ENCODE measurements around the gene TAB2. TPM values are rescaled to one million over a fixed set of nuclear protein-coding genes. Genes with fewer than 3 reads are reported as not detected.
A peak's percentile ranks its signal among the peaks of the same experiment; 100 is the strongest.

Gene TAB2
- polyA plus RNA-seq, 2 of the 4 experiments (the other 2 are of a cell fraction) = 23.0 to 49.0 TPM

- CTCF ChIA-PET = interaction anchor here (0.9 to 1.8 kb wide), 4 partner anchors 19 to 287 kb away, joined by 3 to 6 read pairs (median 4); no protein-coding TSS in a partner anchor
These were observed 1.3 kb upstream of the TAB2 start for GRCh38 chr6:149316108-149316727.

GRCh38 chr6:149316740-149317643 lies 520 bp upstream of the TAB2 start:
- peak overlapping the region; percentile 83 for H3K4me2 ChIP-seq
- FAIRE-seq (no peak), ATAC-seq (peak; percentile 90 to 94), DNase-seq (ENCODE audit: low read depth in 1 of 2, low spot score in 1 of 2) (peak; percentile 36 to 92)
- CTCF ChIA-PET = interaction anchor here (0.9 to 1.8 kb wide), 4 partner anchors 18 to 288 kb away, joined by 3 to 6 read pairs (median 4); no protein-coding TSS in a partner anchor
- H3K4me3 ChIP-seq = peak overlapping the region; percentile 92
- H3K27ac ChIP-seq = peak overlapping the region; percentile 98 to 100
- H3K4me1 ChIP-seq = peaks cover 28% of the 10 kb centered on the region
- H3K9me3 ChIP-seq = no peaks in the 10 kb centered on the region
- POLR2A ChIA-PET = interaction anchor here (0.6 to 2.4 kb wide), 9 partner anchors 15 to 285 kb away, joined by 3 to 20 read pairs (median 3); no protein-coding TSS in a partner anchor
- 2% methylated on average over 8 of the region's 96 CpGs for WGBS (ENCODE audit: missing lambda C conversion rate)
- TF ChIP-seq NPAS2 (CRISPR knock-in tag; IDR thresholded peaks at IDR 0.05; ENCODE audit: borderline replicate concordance) (no peak), HMGXB4 (CRISPR knock-in tag; IDR thresholded peaks at IDR 0.05; ENCODE audit: borderline replicate concordance) (no peak), NFE2L2 (conservative IDR thresholded peaks at IDR 0.05; ENCODE audit: low read length) (no peak), FOSB (CRISPR knock-in tag; IDR thresholded peaks at IDR 0.05) (no peak), EP300 (IDR thresholded peaks at IDR 0.05) (no peak), RCOR1 (IDR thresholded peaks at IDR 0.05; ENCODE audit: low read depth, low read length) (no peak), RARB (CRISPR knock-in tag; IDR thresholded peaks at IDR 0.05) (no peak), CTCF (IDR thresholded peaks at IDR 0.05) (0 out of 3 replicates have a peak, but pooled peaks have one; percentile 5), KDM5A (IDR thresholded peaks at IDR 0.05) (no peak), MAFK (IDR thresholded peaks at IDR 0.05; ENCODE audit: partially characterized antibody) (no peak), PBX3 (IDR thresholded peaks at IDR 0.05) (no peak), CBX2 (IDR thresholded peaks at IDR 0.05; ENCODE audit: borderline replicate concordance, low read depth) (no peak), POLR2A (IDR thresholded peaks at IDR 0.05; ENCODE audit: low read length) (peak; percentile 55), EHMT2 (IDR thresholded peaks at IDR 0.05; ENCODE audit: low read depth) (no peak), RFX5 (IDR thresholded peaks at IDR 0.05) (no peak), ATOH8 (CRISPR knock-in tag; IDR thresholded peaks at IDR 0.05; ENCODE audit: low read depth) (no peak), CHD2 (IDR thresholded peaks at IDR 0.05; ENCODE audit: low read length, partially characterized antibody) (peak; percentile 85), POLR2AphosphoS2 (conservative IDR thresholded peaks at IDR 0.05; ENCODE audit: low read length) (no peak), BCL3 (IDR thresholded peaks at IDR 0.05) (peak; percentile 57; the same call in 1 of the 3 replicates), JUNB (IDR thresholded peaks at IDR 0.05) (no peak)

More at GRCh38 chr6:149316108-149316727, 1.3 kb upstream of the TAB2 start:
- DNase-seq (ENCODE audit: low read depth in 1 of 2, low spot score in 1 of 2) (no peak), FAIRE-seq (no peak), ATAC-seq (no peak)
- Histone ChIP-seq H3K4me1 (peaks cover 20% of the 10 kb centered on the region), H3K4me3 (peak overlapping the region; percentile 92), H3K9me3 (no peaks in the 10 kb centered on the region), H3K4me2 (peak overlapping the region; percentile 83), H3K27ac (peak overlapping the region; percentile 98 to 100)
- no peak for TF ChIP-seq EHMT2 (IDR thresholded peaks at IDR 0.05; ENCODE audit: low read depth)
- TF ChIP-seq FOXS1 (CRISPR knock-in tag; IDR thresholded peaks at IDR 0.05) = no peak
- TF ChIP-seq ZFP36 (IDR thresholded peaks at IDR 0.05; ENCODE audit: borderline replicate concordance, partially characterized antibody) = no peak
- TF ChIP-seq KDM5A (IDR thresholded peaks at IDR 0.05) = no peak
- TF ChIP-seq FOSL2 (IDR thresholded peaks at IDR 0.05) = no peak
- TF ChIP-seq FOSL2 (CRISPR knock-in tag; IDR thresholded peaks at IDR 0.05) = no peak
- no peak for TF ChIP-seq HOXA7 (CRISPR knock-in tag; IDR thresholded peaks at IDR 0.05)
- TF ChIP-seq CHD2 (IDR thresholded peaks at IDR 0.05; ENCODE audit: low read length, partially characterized antibody) = no peak
- no peak for TF ChIP-seq E2F6 (IDR thresholded peaks at IDR 0.05; ENCODE audit: borderline replicate concordance, low read depth)
- no peak for TF ChIP-seq CBX8 (IDR thresholded peaks at IDR 0.05)
- no peak for TF ChIP-seq ZNF302 (CRISPR knock-in tag; IDR thresholded peaks at IDR 0.05)
- TF ChIP-seq POLR2AphosphoS2 (conservative IDR thresholded peaks at IDR 0.05; ENCODE audit: low read length) = no peak
- TF ChIP-seq HOXB13 (CRISPR knock-in tag; IDR thresholded peaks at IDR 0.05; ENCODE audit: low read depth) = no peak
- TF ChIP-seq NPAS2 (CRISPR knock-in tag; IDR thresholded peaks at IDR 0.05; ENCODE audit: borderline replicate concordance) = no peak
- no peak for TF ChIP-seq ZC3H11A (IDR thresholded peaks at IDR 0.05)
- TF ChIP-seq CEBPB (IDR thresholded peaks at IDR 0.05) = no peak
- no peak for TF ChIP-seq EHF (CRISPR knock-in tag; IDR thresholded peaks at IDR 0.05)
- WGBS (ENCODE audit: missing lambda C conversion rate) = 36% methylated on average over 7 of the region's 7 CpGs
- POLR2A ChIA-PET = interaction anchor here (0.6 to 2.4 kb wide), 2 partner anchors 28 to 284 kb away, joined by 8 to 20 read pairs; no protein-coding TSS in a partner anchor
